Subcutaneous abdominal adipose tissue (tissue), 5 donors: Measurements from ENCODE around the gene EIF3L.

Source experiments
- H3K27ac ChIP-seq: one replicate; pipeline ENCODE4 v1.7.0; 2013; ENCODE audit warnings: low read depth, mild to moderate bottlenecking, inconsistent platforms, low read length, moderate library complexity
- H3K27me3 ChIP-seq, 5 donors: one replicate each; pipeline ENCODE4 v1.7.0; 2013; ENCODE audit warnings: low read length in 5 of 5, inconsistent platforms in 1 of 5; ENCODE audit not compliant: control insufficient read depth in 5 of 5, insufficient read depth in 4 of 5
- H3K36me3 ChIP-seq, 5 donors: one replicate each; pipeline ENCODE4 v1.7.0; 2013; ENCODE audit warnings: low read length in 5 of 5; ENCODE audit not compliant: control insufficient read depth in 5 of 5, insufficient read depth in 5 of 5
- H3K4me1 ChIP-seq, 5 donors: one replicate each; pipeline ENCODE4 v1.7.0; 2013; ENCODE audit warnings: low read length in 5 of 5, mild to moderate bottlenecking in 3 of 5, moderate library complexity in 1 of 5; ENCODE audit not compliant: control insufficient read depth in 5 of 5, insufficient read depth in 5 of 5
- H3K4me3 ChIP-seq, 5 donors: one replicate each; pipeline ENCODE4 v1.7.0; 2013; ENCODE audit warnings: low read length in 5 of 5, low read depth in 1 of 5
- H3K9ac ChIP-seq, 5 donors: one replicate each; pipeline ENCODE4 v1.7.0; 2013; ENCODE audit warnings: low read length in 5 of 5, mild to moderate bottlenecking in 4 of 5, moderate library complexity in 3 of 5
- H3K9me3 ChIP-seq, 5 donors: one replicate each; pipeline ENCODE4 v1.7.0; 2013; ENCODE audit warnings: low read length in 5 of 5; ENCODE audit not compliant: control insufficient read depth in 5 of 5
- donor health status: healthy.
- donor health status: healthy.
- donor health status: healthy.
- donor health status: healthy.
- donor health status: healthy.

EIF3L gene

GRCh38 chr22:37898441-37899181 is 49.4 kb downstream of the EIF3L start:
- no peak overlapping the region for H3K9ac ChIP-seq
- no peak overlapping the region for H3K4me3 ChIP-seq
- no peaks in the 10 kb centered on the region for H3K9me3 ChIP-seq
- no peaks in the 10 kb centered on the region for H3K36me3 ChIP-seq
- peaks cover 7 to 31% (median 26%) of the 10 kb centered on the region in 5 donors for H3K4me1 ChIP-seq
- no peak overlapping the region for H3K27ac ChIP-seq
- no peaks in the 10 kb centered on the region for H3K27me3 ChIP-seq

- Histone ChIP-seq H3K36me3 (no peaks in the 10 kb centered on the region), H3K27ac (peak overlapping the region; percentile 90), H3K9ac (peak overlapping the region; percentile 43 to 70 (median 56)), H3K9me3 (no peaks in the 10 kb centered on the region), H3K27me3 (no peaks in the 10 kb centered on the region), H3K4me3 (peak overlapping the region in 3 of 5 donors; percentile 63 to 72 (median 66)), H3K4me1 (peaks cover 11 to 37% (median 26%) of the 10 kb centered on the region in 5 donors)
These were observed 55.6 kb downstream of the EIF3L start for GRCh38 chr22:37904572-37905533.

DNA sequence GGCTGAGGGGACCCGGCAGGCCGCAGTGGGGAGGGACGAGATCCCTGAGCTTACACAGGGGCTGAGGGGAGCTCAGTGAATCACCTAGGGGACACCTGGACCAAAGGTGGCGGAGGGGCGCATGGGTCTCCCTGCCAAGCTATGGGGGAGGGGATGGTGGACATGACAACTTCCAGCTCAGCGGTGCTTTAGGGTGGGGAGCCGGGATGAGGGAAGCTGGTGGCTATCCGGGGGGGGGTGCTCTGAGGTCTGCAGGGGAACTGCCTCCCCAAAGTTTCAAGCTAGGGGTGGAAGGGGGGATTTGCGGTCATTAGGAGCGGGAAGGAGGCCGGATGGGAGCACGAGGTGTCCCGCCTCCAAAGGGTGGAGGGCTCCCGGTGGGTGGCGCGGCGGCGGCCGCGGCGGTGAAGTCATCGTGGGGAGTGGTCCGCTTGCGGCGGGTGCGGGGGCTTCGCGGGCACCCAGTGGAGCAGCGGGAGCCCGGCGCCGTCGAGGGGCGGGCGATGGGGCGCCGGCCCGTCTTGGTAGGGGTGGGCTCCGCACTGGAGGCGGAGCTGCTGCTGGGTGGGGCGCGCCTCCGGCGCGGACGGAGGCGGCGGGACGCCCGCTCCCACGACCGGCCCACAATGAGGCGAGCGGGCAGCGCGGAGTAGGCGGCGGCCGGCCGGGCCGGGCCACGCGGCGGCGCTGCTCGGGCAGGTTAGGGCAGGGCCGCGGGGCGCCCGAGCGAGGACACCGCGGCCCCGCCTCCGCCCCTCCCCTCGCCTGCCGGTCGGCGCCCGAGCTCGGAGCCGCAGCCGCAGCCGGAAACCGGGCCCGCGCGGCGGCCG is 56.5 kb downstream of the EIF3L start, which contains the start of gene MICALL1:
Gene MICALL1 (plus strand): TSS at position 764 of the 830 bp plus-strand sequence. CDS start 126 bp downstream, outside the sequence.
- Histone ChIP-seq H3K9me3 (no peaks in the 10 kb centered on the region), H3K4me1 (peaks cover 11 to 43% (median 28%) of the 10 kb centered on the region in 5 donors), H3K27ac (peak within 1 kb of the TSS; percentile 90), H3K9ac (peak within 1 kb of the TSS; percentile 56 to 81 (median 79)), H3K36me3 (no peaks in the 10 kb centered on the region), H3K4me3 (peak within 1 kb of the TSS; percentile 60 to 74 (median 67)), H3K27me3 (no peaks in the 10 kb centered on the region)

GRCh38 chr22:37906364-37907008 is 57.3 kb downstream of the EIF3L start:
- Histone ChIP-seq H3K4me3 (peak overlapping the region; percentile 60 to 74 (median 67)), H3K9ac (peak overlapping the region in 4 of 5 donors; percentile 63 to 81 (median 80)), H3K27me3 (no peaks in the 10 kb centered on the region), H3K4me1 (peaks cover 11 to 46% (median 36%) of the 10 kb centered on the region in 5 donors), H3K9me3 (no peaks in the 10 kb centered on the region), H3K36me3 (no peaks in the 10 kb centered on the region), H3K27ac (peak overlapping the region; percentile 81)

DNA sequence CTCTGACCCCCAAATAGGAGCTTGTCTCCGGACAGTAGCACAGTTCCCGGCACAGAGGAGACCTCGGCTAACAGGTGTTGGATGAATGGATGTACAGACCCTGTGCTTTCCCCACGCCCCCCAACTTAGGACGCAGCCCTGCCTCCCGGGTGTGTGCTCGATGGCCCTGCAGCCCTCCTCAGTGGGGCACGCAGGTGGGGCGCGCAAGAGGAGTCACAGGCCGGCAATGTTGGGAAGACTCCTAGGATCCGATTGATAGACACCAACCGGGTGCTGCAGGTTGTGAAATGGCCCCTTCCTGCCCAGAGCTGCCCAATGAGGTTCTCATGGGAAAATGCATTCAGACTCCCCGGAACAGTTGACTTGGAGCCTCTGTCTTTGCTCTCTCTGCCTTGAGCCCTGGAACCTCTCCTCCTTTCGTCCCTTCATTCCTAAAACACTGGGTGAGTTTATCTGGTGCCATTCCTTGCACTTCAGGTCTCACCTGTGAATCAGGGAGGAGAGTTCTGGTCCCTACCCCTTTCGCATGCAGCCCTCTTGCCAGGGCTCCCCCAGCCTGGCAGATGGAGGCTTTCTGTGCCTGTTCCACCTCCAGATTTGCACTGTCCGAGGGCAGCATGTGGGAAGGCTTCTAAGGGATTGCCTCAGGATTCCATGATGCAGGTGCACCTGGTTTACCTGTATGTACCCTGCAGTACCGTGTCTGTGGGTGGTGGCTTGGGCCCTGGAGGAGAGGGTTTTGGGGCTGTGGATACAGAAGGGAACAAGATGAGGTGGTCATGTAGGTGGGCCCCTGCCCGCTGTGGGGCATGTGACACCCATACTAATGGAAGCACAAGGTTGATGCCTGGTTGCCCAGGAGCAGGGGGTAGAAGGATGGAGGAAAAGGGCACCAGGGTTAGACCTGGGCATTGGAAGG is 58.1 kb downstream of the EIF3L start:
- Histone ChIP-seq H3K4me1 (peaks cover 11 to 52% (median 37%) of the 10 kb centered on the region in 5 donors), H3K27me3 (no peaks in the 10 kb centered on the region), H3K36me3 (peaks cover 0 to 5% (median 3%) of the 10 kb centered on the region in 5 donors), H3K4me3 (peak overlapping the region; percentile 60 to 74 (median 67)), H3K27ac (peak overlapping the region; percentile 81), H3K9me3 (no peaks in the 10 kb centered on the region), H3K9ac (peak overlapping the region in 4 of 5 donors; percentile 63 to 81 (median 80))

GRCh38 chr22:37909766-37910165 is 60.5 kb downstream of the EIF3L start:
- Histone ChIP-seq H3K4me1 (peaks cover 7 to 60% (median 36%) of the 10 kb centered on the region in 5 donors), H3K36me3 (peaks cover 0 to 15% (median 12%) of the 10 kb centered on the region in 5 donors), H3K27ac (no peak overlapping the region), H3K9me3 (no peaks in the 10 kb centered on the region), H3K4me3 (no peak overlapping the region), H3K27me3 (no peaks in the 10 kb centered on the region), H3K9ac (no peak overlapping the region)

GRCh38 chr22:37910890-37911672 is 61.9 kb downstream of the EIF3L start:
- Histone ChIP-seq H3K9ac (no peak overlapping the region), H3K36me3 (peaks cover 0 to 20% (median 16%) of the 10 kb centered on the region in 5 donors), H3K9me3 (no peaks in the 10 kb centered on the region), H3K27me3 (no peaks in the 10 kb centered on the region), H3K4me3 (no peak overlapping the region), H3K27ac (peak overlapping the region; percentile 23), H3K4me1 (peaks cover 3 to 50% (median 26%) of the 10 kb centered on the region in 5 donors)

- H3K27ac ChIP-seq: peak overlapping the region; percentile 23
These were observed 62.5 kb downstream of the EIF3L start for GRCh38 chr22:37911697-37912096.

More at GRCh38 chr22:37911697-37912096, 62.5 kb downstream of the EIF3L start:
- Histone ChIP-seq H3K9ac (no peak overlapping the region), H3K4me1 (peaks cover 3 to 49% (median 25%) of the 10 kb centered on the region in 5 donors), H3K4me3 (no peak overlapping the region), H3K9me3 (no peaks in the 10 kb centered on the region), H3K36me3 (peaks cover 0 to 26% (median 21%) of the 10 kb centered on the region in 5 donors), H3K27me3 (no peaks in the 10 kb centered on the region)
